ENCODE data around the gene LRRC45. TPM values are rescaled to one million over a fixed set of nuclear protein-coding genes. Genes with fewer than 3 reads are reported as not detected.

The LRRC45 gene
- total and polyA plus RNA-seq, 2 of the 4 experiments (the other 2 are of a cell fraction), result 7.2 to 10.2 TPM

DNA sequence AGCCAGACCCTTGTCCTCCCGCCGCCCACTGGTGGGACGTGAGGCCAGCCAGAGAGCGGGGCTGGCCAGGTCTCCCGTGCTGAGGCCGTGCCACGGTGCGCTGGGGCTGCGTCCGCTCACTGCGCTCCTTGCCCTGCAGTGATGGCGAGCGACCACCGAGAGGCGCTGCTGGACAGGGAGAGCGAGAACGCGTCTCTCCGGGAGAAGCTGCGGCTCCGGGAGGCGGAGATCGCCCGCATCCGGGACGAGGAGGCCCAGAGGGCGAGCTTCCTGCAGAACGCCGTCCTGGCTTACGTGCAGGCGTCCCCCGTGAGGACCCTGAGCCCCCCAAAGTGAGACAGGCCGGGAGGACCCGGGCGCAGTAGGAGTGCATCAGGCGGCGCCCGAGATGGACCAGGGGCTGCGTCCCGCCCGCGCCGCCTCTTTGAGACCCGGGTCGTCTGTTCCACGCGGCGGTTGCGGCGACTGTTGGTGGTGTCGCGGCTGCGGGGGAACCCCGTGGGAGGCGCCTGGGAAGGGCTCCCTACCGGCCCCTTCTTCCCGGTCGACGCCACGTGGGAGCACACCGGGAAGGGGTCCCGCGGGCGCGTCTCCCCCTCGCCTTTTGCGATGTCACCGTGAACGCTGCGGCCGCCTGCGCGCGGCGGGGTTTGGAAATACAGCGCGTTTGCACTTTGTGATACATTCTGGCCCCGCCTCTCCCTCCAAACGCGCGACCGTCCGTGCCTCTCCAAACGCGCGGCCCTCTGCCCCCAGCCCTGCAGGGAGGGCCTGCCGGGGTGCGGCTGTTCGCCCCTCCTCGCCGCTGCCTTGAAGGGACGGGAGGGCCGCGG, 7.6 kb downstream of the LRRC45 start:
- Histone ChIP-seq H3K4me3 (ENCODE audit: insufficient read depth, low read depth, low read length) (peak overlapping the region; percentile 47), H2AK9ac (replicated peaks; ENCODE audit: low read depth, low read length, poor library complexity) (peak overlapping the region; percentile 89), H4K91ac (ENCODE audit: insufficient read depth, low read depth, low read length) (no peak overlapping the region), H3K14ac (replicated peaks; ENCODE audit: low read depth, low read length) (no peak overlapping the region), H4K5ac (ENCODE audit: low read depth, low read length) (no peak overlapping the region), H3K56ac (ENCODE audit: extremely low read depth, insufficient read depth, low read length) (no peak overlapping the region), H3K23ac (ENCODE audit: low read depth, low read length) (no peak overlapping the region), H3K36me3 (ENCODE audit: control insufficient read depth, insufficient read depth, low read length) (peaks cover 2% of the 10 kb centered on the region), H2AK5ac (ENCODE audit: low read depth, low read length) (no peak overlapping the region), H2BK20ac (ENCODE audit: low read depth, low read length) (no peak overlapping the region), H3K9ac (ENCODE audit: low read depth, low read length) (no peak overlapping the region), H3K79me1 (ENCODE audit: low read depth in 1 of 2, low read length in 2 of 2) (no peaks in the 10 kb centered on the region; a peak in 1 of 4 replicates), H2AFZ (replicated peaks; ENCODE audit: low read length, poor library complexity) (peak overlapping the region; percentile 94), H3K4ac (ENCODE audit: low read depth, low read length) (no peak overlapping the region), H4K8ac (ENCODE audit: low read depth in 2 of 2, low read length in 2 of 2) (no peak overlapping the region), H3K18ac (ENCODE audit: low read depth, low read length) (no peak overlapping the region), H3K9me1 (ENCODE audit: insufficient read depth, low read length) (no peaks in the 10 kb centered on the region), H3K4me2 (ENCODE audit: low read depth, low read length) (peak overlapping the region; percentile 78), H3K4me1 (ENCODE audit: control insufficient read depth, insufficient read depth, low read length) (peaks cover 4% of the 10 kb centered on the region; the same call in 1 of the 2 replicates), H3K27me3 (ENCODE audit: control insufficient read depth, insufficient read depth, low read length) (no peaks in the 10 kb centered on the region), H3K9me3 (ENCODE audit: control insufficient read depth, insufficient read depth, low read length) (no peaks in the 10 kb centered on the region), H3K27ac (ENCODE audit: insufficient read depth, low read length) (no peak overlapping the region), H4K20me1 (ENCODE audit: insufficient read depth, low read length) (no peaks in the 10 kb centered on the region; the same call in 1 of the 2 replicates), H2BK120ac (ENCODE audit: low read depth, low read length) (no peak overlapping the region), H2BK15ac (ENCODE audit: low read depth, low read length) (no peak overlapping the region), H2BK5ac (ENCODE audit: low read depth, low read length, poor library complexity, severe bottlenecking) (no peak overlapping the region)
- 3% methylated on average over 62 of the region's 94 CpGs; no CpG with 5 or more reads in 1 of the 2 experiments for WGBS, 2 experiments (ENCODE audit: extremely low coverage in 2 of 2, insufficient read length in 1 of 2)
- ATAC-seq (ENCODE audit: low read depth) (peak; percentile 89), DNase-seq (peak; percentile 79)
- ChIA-PET POLR2A (ENCODE audit: unreplicated experiment) (no interaction called here), CTCF (interaction anchor here (0.7 to 1.3 kb wide), 3 partner anchors 124 to 175 kb away, joined by 3 to 4 read pairs (median 3); no protein-coding TSS in a partner anchor)
- in situ Hi-C loops (cut with MboI; ENCODE audit: low sequenced_read_pairs) (loop anchor here (5.0 kb wide), 1 partner anchor 127 kb away; no protein-coding TSS in a partner anchor), dilution Hi-C loops (cut with HindIII; ENCODE audit: low sequenced_read_pairs, unreplicated experiment) (no loop called here), intact Hi-C loops (cut with micrococcal nuclease) (loop anchor here (1.0 to 10.0 kb wide), 3 partner anchors 68 to 294 kb away; partner anchors contain the start of gene FASN)
- no TSS peak for BruUV-seq (replicated peaks)
- TF ChIP-seq MXI1 (IDR thresholded peaks at IDR 0.05; ENCODE audit: borderline replicate concordance, low read depth, low read length) (peak; percentile 17; the same call in 1 of the 2 replicates), RAD21 (IDR thresholded peaks at IDR 0.05; ENCODE audit: low read length) (peak; percentile 94), MAZ (IDR thresholded peaks at IDR 0.05; ENCODE audit: borderline replicate concordance, low read depth, low read length) (no peak; the same call in 1 of the 2 replicates), MAFK (IDR thresholded peaks at IDR 0.05; ENCODE audit: low read depth, low read length) (no peak), RCOR1 (IDR thresholded peaks at IDR 0.05; ENCODE audit: insufficient replicate concordance, low read length) (no peak), CHD1 (IDR thresholded peaks at IDR 0.05; ENCODE audit: low read depth, low read length) (no peak), BHLHE40 (IDR thresholded peaks at IDR 0.05; ENCODE audit: low read depth, low read length) (no peak), POLR2A (IDR thresholded peaks at IDR 0.05; ENCODE audit: low read depth, low read length) (no peak), RFX5 (IDR thresholded peaks at IDR 0.05; ENCODE audit: low read depth, low read length) (no peak), FOS (IDR thresholded peaks at IDR 0.05; ENCODE audit: low read depth, low read length) (no peak), NFE2L2 (IDR thresholded peaks at IDR 0.05; ENCODE audit: low read depth, low read length) (no peak)
- TF ChIP-seq, protein P1, sequence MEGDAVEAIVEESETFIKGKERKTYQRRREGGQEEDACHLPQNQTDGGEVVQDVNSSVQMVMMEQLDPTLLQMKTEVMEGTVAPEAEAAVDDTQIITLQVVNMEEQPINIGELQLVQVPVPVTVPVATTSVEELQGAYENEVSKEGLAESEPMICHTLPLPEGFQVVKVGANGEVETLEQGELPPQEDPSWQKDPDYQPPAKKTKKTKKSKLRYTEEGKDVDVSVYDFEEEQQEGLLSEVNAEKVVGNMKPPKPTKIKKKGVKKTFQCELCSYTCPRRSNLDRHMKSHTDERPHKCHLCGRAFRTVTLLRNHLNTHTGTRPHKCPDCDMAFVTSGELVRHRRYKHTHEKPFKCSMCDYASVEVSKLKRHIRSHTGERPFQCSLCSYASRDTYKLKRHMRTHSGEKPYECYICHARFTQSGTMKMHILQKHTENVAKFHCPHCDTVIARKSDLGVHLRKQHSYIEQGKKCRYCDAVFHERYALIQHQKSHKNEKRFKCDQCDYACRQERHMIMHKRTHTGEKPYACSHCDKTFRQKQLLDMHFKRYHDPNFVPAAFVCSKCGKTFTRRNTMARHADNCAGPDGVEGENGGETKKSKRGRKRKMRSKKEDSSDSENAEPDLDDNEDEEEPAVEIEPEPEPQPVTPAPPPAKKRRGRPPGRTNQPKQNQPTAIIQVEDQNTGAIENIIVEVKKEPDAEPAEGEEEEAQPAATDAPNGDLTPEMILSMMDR (conservative IDR thresholded peaks at IDR 0.05; ENCODE audit: low read depth, low read length), result peak; percentile 93
- TF ChIP-seq, protein P2, sequence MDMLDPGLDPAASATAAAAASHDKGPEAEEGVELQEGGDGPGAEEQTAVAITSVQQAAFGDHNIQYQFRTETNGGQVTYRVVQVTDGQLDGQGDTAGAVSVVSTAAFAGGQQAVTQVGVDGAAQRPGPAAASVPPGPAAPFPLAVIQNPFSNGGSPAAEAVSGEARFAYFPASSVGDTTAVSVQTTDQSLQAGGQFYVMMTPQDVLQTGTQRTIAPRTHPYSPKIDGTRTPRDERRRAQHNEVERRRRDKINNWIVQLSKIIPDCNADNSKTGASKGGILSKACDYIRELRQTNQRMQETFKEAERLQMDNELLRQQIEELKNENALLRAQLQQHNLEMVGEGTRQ (IDR thresholded peaks at IDR 0.05; ENCODE audit: low read depth, low read length), result no peak
- TF ChIP-seq, protein P3, sequence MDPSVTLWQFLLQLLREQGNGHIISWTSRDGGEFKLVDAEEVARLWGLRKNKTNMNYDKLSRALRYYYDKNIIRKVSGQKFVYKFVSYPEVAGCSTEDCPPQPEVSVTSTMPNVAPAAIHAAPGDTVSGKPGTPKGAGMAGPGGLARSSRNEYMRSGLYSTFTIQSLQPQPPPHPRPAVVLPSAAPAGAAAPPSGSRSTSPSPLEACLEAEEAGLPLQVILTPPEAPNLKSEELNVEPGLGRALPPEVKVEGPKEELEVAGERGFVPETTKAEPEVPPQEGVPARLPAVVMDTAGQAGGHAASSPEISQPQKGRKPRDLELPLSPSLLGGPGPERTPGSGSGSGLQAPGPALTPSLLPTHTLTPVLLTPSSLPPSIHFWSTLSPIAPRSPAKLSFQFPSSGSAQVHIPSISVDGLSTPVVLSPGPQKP (IDR thresholded peaks at IDR 0.05; ENCODE audit: borderline replicate concordance, low read depth, low read length), result no peak

Measured in IMR-90 (cell line).